CD4-positive, alpha-beta T cell (primary cell): ENCODE data around the gene KCNIP4. TPM values are rescaled to one million over a fixed set of nuclear protein-coding genes. Genes with fewer than 3 reads are reported as not detected.

Experiments used
- ATAC-seq: fragments of 200-7000 bp; cut with Tn5 transposase; one replicate; pipeline ENCODE4 v1.10.0; 2022; ENCODE audit warnings: mild to moderate bottlenecking; ENCODE audit not compliant: poor library complexity
- CTCF ChIA-PET: fragments of 350-600 bp; sonication (Branson Sonifier 250); formaldehyde crosslinking; loops from one replicate; lab custom pipeline; 2021; ENCODE audit warnings: antibody characterized with exemption, inconsistent platforms; lab: Charles Lee
- POLR2A ChIA-PET: fragments of 350-600 bp; sonication (Branson Sonifier 250); formaldehyde crosslinking; loops from one replicate; lab custom pipeline; 2021; ENCODE audit warnings: antibody characterized with exemption, inconsistent platforms; lab: Charles Lee
- DNase-seq, 14 experiments: peaks; one replicate each; pipeline ENCODE4 v3.0.0-alpha.2; 2013 to 2020; ENCODE audit warnings: mixed read lengths in 2 of 14
- H3K27ac ChIP-seq, 2 donors: one replicate each; pipeline versions ENCODE4 v1.5.1 to v1.7.0; 2013; ENCODE audit warnings: low read length in 2 of 2, low read depth in 1 of 2, mild to moderate bottlenecking in 1 of 2
- H3K27me3 ChIP-seq, 2 experiments: 1 replicate in 1 of 2; 2 replicates in 1 of 2; pipeline versions ENCODE4 v1.6.1 to v1.7.0; 2013; ENCODE audit warnings: low read length in 2 of 2, control low read depth in 1 of 2, mild to moderate bottlenecking in 1 of 2, moderate library complexity in 1 of 2; ENCODE audit not compliant: insufficient read depth in 2 of 2, control insufficient read depth in 1 of 2
- H3K36me3 ChIP-seq: one replicate; pipeline ENCODE4 v1.6.1; 2013; ENCODE audit warnings: low read length, control low read depth; ENCODE audit not compliant: insufficient read depth
- H3K4me1 ChIP-seq: one replicate; pipeline ENCODE4 v1.6.1; 2013; ENCODE audit warnings: low read length, control low read depth; ENCODE audit not compliant: insufficient read depth
- H3K4me3 ChIP-seq: one replicate; pipeline ENCODE4 v1.5.1; 2013; ENCODE audit warnings: mild to moderate bottlenecking, low read length, moderate library complexity
- H3K9me3 ChIP-seq, 2 experiments: 1 replicate in 1 of 2; 2 replicates in 1 of 2; pipeline versions ENCODE4 v1.6.1 to v1.7.0; 2013; ENCODE audit warnings: low read length in 2 of 2, mild to moderate bottlenecking in 2 of 2, control low read depth in 1 of 2, moderate library complexity in 1 of 2; ENCODE audit not compliant: control insufficient read depth in 1 of 2, insufficient read depth in 1 of 2
- H3K27ac Mint-ChIP-seq: one replicate; pipeline ENCODE4 v1.8.0; 2020; ENCODE audit warnings: mixed read lengths
- H3K27me3 Mint-ChIP-seq: one replicate; pipeline ENCODE4 v1.8.0; 2021; ENCODE audit warnings: mixed read lengths
- H3K36me3 Mint-ChIP-seq: one replicate; pipeline ENCODE4 v1.8.0; 2021; ENCODE audit warnings: low read depth, mixed read lengths
- H3K4me1 Mint-ChIP-seq: one replicate; pipeline ENCODE4 v1.8.0; 2021; ENCODE audit warnings: low read depth, mixed read lengths
- H3K4me3 Mint-ChIP-seq: one replicate; pipeline ENCODE4 v1.8.0; 2020; ENCODE audit warnings: mild to moderate bottlenecking, mixed read lengths
- H3K9me3 Mint-ChIP-seq: one replicate; pipeline ENCODE4 v1.8.0; 2020; ENCODE audit warnings: mixed read lengths
- CTCF ChIP-seq: fragments of 200-600 bp; IDR thresholded peaks from one replicate; pipeline ENCODE4 v1.8.0; 2022; ENCODE audit warnings: antibody characterized with exemption, mild to moderate bottlenecking
- intact Hi-C, 2 experiments: fragments of 100-400 bp; cut with DNase I in 1 of 2; cut with micrococcal nuclease in 1 of 2; formaldehyde crosslinking; loops; one replicate each; pipeline versions ENCODE4 v1.15.1 to v1.9.0; 2023 to 2025; cut with DNase I, micrococcal nuclease
- total RNA-seq, 174 experiments: library from RNA in 2 of 174; stranded (reverse) in 2 of 174; gene quantifications; one replicate each; pipeline ENCODE4 v1.2.3 and lab custom pipeline; 2021 to 2026

The KCNIP4 gene
- total RNA-seq, 2 experiments from 2014 or later = not detected

- peaks cover 8% of the 10 kb centered on the region for H3K9me3 Mint-ChIP-seq
- no peak overlapping the region for H3K27ac ChIP-seq
- no peaks in the 10 kb centered on the region for H3K27me3 ChIP-seq
- H3K27ac Mint-ChIP-seq = no peak overlapping the region
- no peak overlapping the region for H3K4me3 ChIP-seq
- no peaks in the 10 kb centered on the region for H3K4me1 ChIP-seq
- no peaks in the 10 kb centered on the region for H3K27me3 Mint-ChIP-seq
- ChIA-PET POLR2A (no interaction called here), CTCF (no interaction called here)
- no peaks in the 10 kb centered on the region for H3K36me3 Mint-ChIP-seq
- intact Hi-C loops = no loop called here
- no peak for DNase-seq
- no peaks in the 10 kb centered on the region for H3K36me3 ChIP-seq
- H3K9me3 ChIP-seq = peaks cover 0 to 4% of the 10 kb centered on the region in 2 experiments
- no peak overlapping the region for H3K4me3 Mint-ChIP-seq
- ATAC-seq = no peak
- H3K4me1 Mint-ChIP-seq = no peaks in the 10 kb centered on the region
- no peak for TF ChIP-seq CTCF
Observed at GRCh38 chr4:20829617-20830357, 1118.8 kb downstream of the KCNIP4 start.

GRCh38 chr4:20825505-20825904 lies 1123.1 kb downstream of the KCNIP4 start:
- ChIA-PET POLR2A (no interaction called here), CTCF (no interaction called here)
- no peak overlapping the region for H3K27ac ChIP-seq
- Mint-ChIP-seq H3K9me3 (peaks cover 6% of the 10 kb centered on the region), H3K27ac (no peak overlapping the region), H3K4me3 (no peak overlapping the region), H3K27me3 (no peaks in the 10 kb centered on the region), H3K36me3 (no peaks in the 10 kb centered on the region), H3K4me1 (no peaks in the 10 kb centered on the region)
- DNase-seq = no peak
- no peak for ATAC-seq
- peaks cover 0 to 4% of the 10 kb centered on the region in 2 experiments for H3K9me3 ChIP-seq
- H3K36me3 ChIP-seq = no peaks in the 10 kb centered on the region
- no peak for TF ChIP-seq CTCF
- intact Hi-C loops = no loop called here
- H3K4me3 ChIP-seq = no peak overlapping the region
- no peaks in the 10 kb centered on the region for H3K4me1 ChIP-seq
- no peaks in the 10 kb centered on the region for H3K27me3 ChIP-seq

- no peak overlapping the region for H3K4me3 Mint-ChIP-seq
- Histone ChIP-seq H3K4me3 (no peak overlapping the region), H3K27me3 (no peaks in the 10 kb centered on the region), H3K4me1 (no peaks in the 10 kb centered on the region), H3K27ac (no peak overlapping the region), H3K9me3 (no peaks in the 10 kb centered on the region), H3K36me3 (no peaks in the 10 kb centered on the region)
- no peak for TF ChIP-seq CTCF
- H3K4me1 Mint-ChIP-seq = no peaks in the 10 kb centered on the region
- ATAC-seq (no peak), DNase-seq (no peak)
- no peaks in the 10 kb centered on the region for H3K36me3 Mint-ChIP-seq
- intact Hi-C loops = no loop called here
- H3K9me3 Mint-ChIP-seq = no peaks in the 10 kb centered on the region
- ChIA-PET CTCF (no interaction called here), POLR2A (no interaction called here)
- no peak overlapping the region for H3K27ac Mint-ChIP-seq
- no peaks in the 10 kb centered on the region for H3K27me3 Mint-ChIP-seq
Observed at GRCh38 chr4:20816287-20816686, 1132.3 kb downstream of the KCNIP4 start.
